Renal cortex interstitium (tissue), 11 donors: ENCODE data around the gene SP4. TPM values are rescaled to one million over a fixed set of nuclear protein-coding genes. Genes with fewer than 3 reads are reported as not detected.

Experiments used
- DNase-seq, 11 donors: peaks; one replicate each; pipeline ENCODE4 v3.0.0-alpha.2; 2013; ENCODE audit warnings: low read depth in 9 of 11, low spot score in 4 of 11; ENCODE audit errors: extremely low read depth in 1 of 11
- polyA plus RNA-seq, 3 donors: library from polyadenylated mRNA; unstranded; fragments of 120-200 nt; gene quantifications; one replicate each; pipeline ENCODE4 v1.2.1, GENCODE V29; 2013; ENCODE audit not compliant: insufficient read length in 3 of 3

Gene SP4
- polyA plus RNA-seq, 3 donors: 14.0 to 15.8 (median 14.4) TPM

GRCh38 chr7:21550076-21550475 is 122.2 kb downstream of the SP4 start:
- DNase-seq: no peak

GRCh38 chr7:21550821-21551531 is 123.1 kb downstream of the SP4 start:
- no peak for DNase-seq

- no peak for DNase-seq
These were observed 134.5 kb downstream of the SP4 start for GRCh38 chr7:21562385-21562784.

Other genes starting within 250 kb of the SP4 start
- 1 to 10 TPM in 2 of 3 donors, under 1 TPM in 1; 0.78 to 4.3 (median 1.8) TPM for gene DNAH11, start 115.0 kb downstream of the SP4 start, polyA plus RNA-seq